HG02840 (cell line): ENCODE measurements around the gene VRK3.
A peak's percentile ranks its signal among the peaks of the same experiment; 100 is the strongest.

ENCODE experiments used
- ATAC-seq: cut with Tn5 transposase; IDR thresholded peaks from one replicate; pipeline ENCODE4 v1.9.1; 2021; ENCODE audit warnings: mild to moderate bottlenecking, moderate library complexity, moderate number of reproducible peaks; ENCODE audit not compliant: unreplicated experiment, low FRiP score

Gene VRK3

GRCh38 chr19:49932731-49933131 is 92.4 kb downstream of the VRK3 start:
- no peak for ATAC-seq

- no peak for ATAC-seq
These were observed 93.1 kb downstream of the VRK3 start for GRCh38 chr19:49932041-49932451.

- no peak for ATAC-seq
These were observed 93.7 kb downstream of the VRK3 start for GRCh38 chr19:49931293-49932040.

GRCh38 chr19:49930483-49931011 is 94.6 kb downstream of the VRK3 start:
- no peak for ATAC-seq

- peak; percentile 61 for ATAC-seq
These were observed 95.3 kb downstream of the VRK3 start for GRCh38 chr19:49929611-49930482.

GRCh38 chr19:49929121-49929610 is 96.0 kb downstream of the VRK3 start, which contains the start of the genes ATF5 and NUP62:
Gene ATF5, plus strand, starts transcription at chr19:49929205. Its CDS starts 1,646 bp downstream, at chr19:49930851.
Gene NUP62, minus strand, starts transcription at chr19:49929504. Its CDS starts 19,697 bp downstream, at chr19:49909807.
- ATAC-seq = peak; percentile 53

- no peak for ATAC-seq
These were observed 97.5 kb downstream of the VRK3 start for GRCh38 chr19:49927526-49928264.

- no peak for ATAC-seq
These were observed 98.7 kb downstream of the VRK3 start for GRCh38 chr19:49926515-49926914.
